SK-N-SH treated with all-trans-retinoic acid at 6 μM for 48 hours (cell line): ENCODE results near the gene GRIP1.
A peak's percentile ranks its signal among the peaks of the same experiment; 100 is the strongest.

ENCODE experiments used
- ATAC-seq: fragments of 200-7000 bp; cut with Tn5 transposase; 3 replicates; pipeline ENCODE4 v1.9.1; 2020; ENCODE audit warnings: mild to moderate bottlenecking, moderate library complexity
- ARNTL ChIP-seq: fragments of 450-650 bp; formaldehyde crosslinking; IDR thresholded peaks from 2 replicates; pipeline ENCODE4 v1.5.0; 2020; ENCODE audit warnings: low read depth, mild to moderate bottlenecking, moderate library complexity, borderline replicate concordance
- BACH2 ChIP-seq: fragments of 250-450 bp; sonication (Bioruptor Pico); IDR thresholded peaks from 2 replicates; pipeline ENCODE4 v1.9.0; 2021; ENCODE audit warnings: mild to moderate bottlenecking, borderline replicate concordance
- CREB5 ChIP-seq: fragments of 250-450 bp; sonication (Bioruptor Pico); IDR thresholded peaks from 2 replicates; pipeline ENCODE4 v1.5.1; 2020; ENCODE audit warnings: low read depth, mild to moderate bottlenecking, moderate library complexity
- CSDC2 ChIP-seq: fragments of 250-450 bp; sonication (Bioruptor Pico); IDR thresholded peaks from 2 replicates; pipeline ENCODE4 v1.5.0; 2020; ENCODE audit warnings: mild to moderate bottlenecking, moderate library complexity
- CSRNP3 ChIP-seq: fragments of 250-450 bp; sonication (Bioruptor Pico); IDR thresholded peaks from 2 replicates; pipeline ENCODE4 v1.5.1; 2021; ENCODE audit warnings: mild to moderate bottlenecking, moderate library complexity
- GLIS3 ChIP-seq: fragments of 250-450 bp; sonication (Bioruptor Pico); IDR thresholded peaks from 2 replicates; pipeline ENCODE4 v1.5.0; 2020; ENCODE audit warnings: mild to moderate bottlenecking, moderate library complexity
- ISL1 ChIP-seq: fragments of 250-450 bp; sonication (Bioruptor Pico); IDR thresholded peaks from 2 replicates; pipeline ENCODE4 v2.1.2; 2022; ENCODE audit warnings: mild to moderate bottlenecking, moderate library complexity
- OSR1 ChIP-seq: fragments of 250-450 bp; sonication (Bioruptor Pico); IDR thresholded peaks from 2 replicates; pipeline ENCODE4 v1.8.0; 2022; ENCODE audit warnings: moderate library complexity, mild to moderate bottlenecking, inconsistent platforms
- PPARA ChIP-seq: fragments of 250-450 bp; sonication (Bioruptor Pico); IDR thresholded peaks from 2 replicates; pipeline ENCODE4 v1.5.0; 2020; ENCODE audit warnings: mild to moderate bottlenecking, borderline replicate concordance
- RARB ChIP-seq: fragments of 250-450 bp; sonication (Bioruptor Pico); IDR thresholded peaks from 2 replicates; pipeline ENCODE4 v1.8.0; 2021; ENCODE audit warnings: mild to moderate bottlenecking, moderate library complexity
- TCF4 ChIP-seq: fragments of 250-450 bp; sonication (Bioruptor Pico); IDR thresholded peaks from 2 replicates; pipeline ENCODE4 v1.8.0; 2021; ENCODE audit warnings: mild to moderate bottlenecking, moderate library complexity, borderline replicate concordance
- TOX ChIP-seq: fragments of 250-450 bp; sonication (Bioruptor Pico); IDR thresholded peaks from 2 replicates; pipeline ENCODE4 v1.8.0; 2021; ENCODE audit warnings: mild to moderate bottlenecking, moderate library complexity, borderline replicate concordance
- ZC3H10 ChIP-seq: fragments of 250-450 bp; sonication (Bioruptor Pico); IDR thresholded peaks from 2 replicates; pipeline ENCODE4 v1.5.1; 2021; ENCODE audit warnings: mild to moderate bottlenecking, moderate library complexity
- ZFP3 ChIP-seq: fragments of 250-450 bp; sonication (Bioruptor Pico); IDR thresholded peaks from 2 replicates; pipeline ENCODE4 v1.5.0; 2020; ENCODE audit warnings: mild to moderate bottlenecking, moderate library complexity
- ZFP30 ChIP-seq: fragments of 450-650 bp; formaldehyde crosslinking; IDR thresholded peaks from 2 replicates; pipeline ENCODE4 v1.5.0; 2022; ENCODE audit warnings: mild to moderate bottlenecking, moderate library complexity
- ZNF565 ChIP-seq: fragments of 450-650 bp; formaldehyde crosslinking; conservative IDR thresholded peaks from 2 replicates; pipeline ENCODE4 v1.5.0; 2020; ENCODE audit warnings: low read depth, mild to moderate bottlenecking, moderate library complexity
- ZNF70 ChIP-seq: fragments of 450-650 bp; formaldehyde crosslinking; IDR thresholded peaks from 2 replicates; pipeline ENCODE4 v1.5.0; 2020; ENCODE audit warnings: mild to moderate bottlenecking, moderate library complexity
- ZNF8 ChIP-seq: fragments of 450-650 bp; formaldehyde crosslinking; IDR thresholded peaks from 2 replicates; pipeline ENCODE4 v1.5.0; 2020; ENCODE audit warnings: mild to moderate bottlenecking, moderate library complexity
- TF ChIP-seq, protein P1 (sequence below): fragments of 250-450 bp; sonication (Bioruptor Pico); IDR thresholded peaks from 2 replicates; pipeline ENCODE4 v1.8.0; 2021; ENCODE audit warnings: low read depth, mild to moderate bottlenecking, moderate library complexity, borderline replicate concordance
- TF ChIP-seq, protein P2 (sequence below): fragments of 250-450 bp; sonication (Bioruptor Pico); IDR thresholded peaks from 2 replicates; pipeline ENCODE4 v1.5.0; 2020; ENCODE audit warnings: mild to moderate bottlenecking, moderate library complexity

The GRIP1 gene

GRCh38 chr12:66428261-66428660 lies 250.6 kb downstream of the GRIP1 start:
- ATAC-seq = no peak
- TF ChIP-seq ZNF70 (CRISPR knock-in tag) (no peak), OSR1 (CRISPR knock-in tag) (no peak), CSDC2 (CRISPR knock-in tag) (no peak), ZFP30 (CRISPR knock-in tag) (no peak), ISL1 (CRISPR knock-in tag) (no peak), ZNF8 (no peak)

- TF ChIP-seq CREB5 (CRISPR knock-in tag) (no peak), ISL1 (CRISPR knock-in tag) (no peak), BACH2 (CRISPR knock-in tag) (no peak), TCF4 (CRISPR knock-in tag) (no peak)
- TF ChIP-seq, all 23 proteins: peak for 0
- ATAC-seq = no peak
Observed at GRCh38 chr12:66426696-66427095, 252.2 kb downstream of the GRIP1 start.

DNA sequence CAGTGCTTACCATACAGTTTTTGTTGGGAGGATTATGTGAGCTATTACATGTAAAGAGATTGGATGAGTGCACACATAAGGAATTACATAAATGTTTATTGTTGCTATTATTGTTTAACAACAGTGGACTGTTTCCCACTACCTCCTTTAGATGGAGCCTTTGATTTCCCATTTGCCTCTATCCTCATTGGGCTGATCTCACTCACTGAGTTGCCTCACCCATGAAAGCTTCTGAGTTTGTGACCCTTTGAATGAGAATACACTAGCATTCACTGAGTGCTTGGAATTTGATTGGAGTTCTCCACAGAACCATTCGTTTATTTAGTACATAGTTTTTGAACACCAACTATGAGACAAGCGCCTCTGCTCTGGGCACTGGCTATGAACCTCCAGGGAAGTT lies 255.6 kb downstream of the GRIP1 start:
- TF ChIP-seq ARNTL (no peak), ZNF8 (no peak), CSDC2 (CRISPR knock-in tag) (no peak), CSRNP3 (CRISPR knock-in tag) (no peak), TCF4 (CRISPR knock-in tag) (no peak), ZNF70 (CRISPR knock-in tag) (no peak), ZC3H10 (CRISPR knock-in tag) (no peak), GLIS3 (CRISPR knock-in tag) (no peak), ISL1 (CRISPR knock-in tag) (no peak), ZNF565 (CRISPR knock-in tag) (no peak), RARB (CRISPR knock-in tag) (no peak), ZFP30 (CRISPR knock-in tag) (no peak), ZFP3 (CRISPR knock-in tag) (no peak), CREB5 (CRISPR knock-in tag) (no peak), PPARA (CRISPR knock-in tag) (no peak), OSR1 (CRISPR knock-in tag) (no peak), TOX (no peak)
- TF ChIP-seq, protein P1, sequence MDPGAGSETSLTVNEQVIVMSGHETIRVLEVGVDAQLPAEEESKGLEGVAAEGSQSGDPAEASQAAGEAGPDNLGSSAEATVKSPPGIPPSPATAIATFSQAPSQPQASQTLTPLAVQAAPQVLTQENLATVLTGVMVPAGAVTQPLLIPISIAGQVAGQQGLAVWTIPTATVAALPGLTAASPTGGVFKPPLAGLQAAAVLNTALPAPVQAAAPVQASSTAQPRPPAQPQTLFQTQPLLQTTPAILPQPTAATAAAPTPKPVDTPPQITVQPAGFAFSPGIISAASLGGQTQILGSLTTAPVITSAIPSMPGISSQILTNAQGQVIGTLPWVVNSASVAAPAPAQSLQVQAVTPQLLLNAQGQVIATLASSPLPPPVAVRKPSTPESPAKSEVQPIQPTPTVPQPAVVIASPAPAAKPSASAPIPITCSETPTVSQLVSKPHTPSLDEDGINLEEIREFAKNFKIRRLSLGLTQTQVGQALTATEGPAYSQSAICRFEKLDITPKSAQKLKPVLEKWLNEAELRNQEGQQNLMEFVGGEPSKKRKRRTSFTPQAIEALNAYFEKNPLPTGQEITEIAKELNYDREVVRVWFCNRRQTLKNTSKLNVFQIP (CRISPR knock-in tag) = no peak
- TF ChIP-seq, protein P2, sequence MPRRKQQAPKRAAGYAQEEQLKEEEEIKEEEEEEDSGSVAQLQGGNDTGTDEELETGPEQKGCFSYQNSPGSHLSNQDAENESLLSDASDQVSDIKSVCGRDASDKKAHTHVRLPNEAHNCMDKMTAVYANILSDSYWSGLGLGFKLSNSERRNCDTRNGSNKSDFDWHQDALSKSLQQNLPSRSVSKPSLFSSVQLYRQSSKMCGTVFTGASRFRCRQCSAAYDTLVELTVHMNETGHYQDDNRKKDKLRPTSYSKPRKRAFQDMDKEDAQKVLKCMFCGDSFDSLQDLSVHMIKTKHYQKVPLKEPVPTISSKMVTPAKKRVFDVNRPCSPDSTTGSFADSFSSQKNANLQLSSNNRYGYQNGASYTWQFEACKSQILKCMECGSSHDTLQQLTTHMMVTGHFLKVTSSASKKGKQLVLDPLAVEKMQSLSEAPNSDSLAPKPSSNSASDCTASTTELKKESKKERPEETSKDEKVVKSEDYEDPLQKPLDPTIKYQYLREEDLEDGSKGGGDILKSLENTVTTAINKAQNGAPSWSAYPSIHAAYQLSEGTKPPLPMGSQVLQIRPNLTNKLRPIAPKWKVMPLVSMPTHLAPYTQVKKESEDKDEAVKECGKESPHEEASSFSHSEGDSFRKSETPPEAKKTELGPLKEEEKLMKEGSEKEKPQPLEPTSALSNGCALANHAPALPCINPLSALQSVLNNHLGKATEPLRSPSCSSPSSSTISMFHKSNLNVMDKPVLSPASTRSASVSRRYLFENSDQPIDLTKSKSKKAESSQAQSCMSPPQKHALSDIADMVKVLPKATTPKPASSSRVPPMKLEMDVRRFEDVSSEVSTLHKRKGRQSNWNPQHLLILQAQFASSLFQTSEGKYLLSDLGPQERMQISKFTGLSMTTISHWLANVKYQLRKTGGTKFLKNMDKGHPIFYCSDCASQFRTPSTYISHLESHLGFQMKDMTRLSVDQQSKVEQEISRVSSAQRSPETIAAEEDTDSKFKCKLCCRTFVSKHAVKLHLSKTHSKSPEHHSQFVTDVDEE (CRISPR knock-in tag) = no peak
- ATAC-seq = no peak

GRCh38 chr12:66418908-66419307 lies 260.0 kb downstream of the GRIP1 start:
- TF ChIP-seq ZNF8 = peak; percentile 59
- TF ChIP-seq BACH2 (CRISPR knock-in tag) = no peak
- no peak for TF ChIP-seq OSR1 (CRISPR knock-in tag)
- ATAC-seq = no peak
